B cell (primary cell): ENCODE data around the gene ULBP2. TPM values are rescaled to one million over a fixed set of nuclear protein-coding genes. Genes with fewer than 3 reads are reported as not detected.
"Not testable (repeated sequence)": the region's sequence is repeated elsewhere in the genome, so short reads cannot be mapped to it uniquely, and the experiment has no call there.

Source experiments
- ATAC-seq: fragments of 200-7000 bp; cut with Tn5 transposase; one replicate; pipeline ENCODE4 v1.10.0; 2021; ENCODE audit warnings: low read depth, mild to moderate bottlenecking, moderate number of reproducible peaks, moderate library complexity
- CTCF ChIA-PET: fragments of 350-600 bp; sonication (Branson Sonifier 250); formaldehyde crosslinking; loops from one replicate; lab custom pipeline; 2021; ENCODE audit warnings: antibody characterized with exemption, inconsistent platforms; lab: Charles Lee
- POLR2A ChIA-PET: fragments of 350-600 bp; sonication (Branson Sonifier 250); formaldehyde crosslinking; loops from one replicate; lab custom pipeline; 2021; ENCODE audit warnings: antibody characterized with exemption; lab: Charles Lee
- DNase-seq: peaks from one replicate; pipeline ENCODE4 v3.0.0; 2013
- H2AFZ ChIP-seq: 2 replicates; pipeline ENCODE4 v1.6.1; 2012; ENCODE audit warnings: mild to moderate bottlenecking, low read depth, low read length; ENCODE audit not compliant: insufficient read depth, poor library complexity, severe bottlenecking
- H3K27ac ChIP-seq, 2 donors: 1 replicate in 1 of 2; 2 replicates in 1 of 2; pipeline ENCODE4 v1.5.1; 2012 to 2013; ENCODE audit warnings: low read length in 2 of 2, mild to moderate bottlenecking in 2 of 2, moderate library complexity in 1 of 2
- H3K27me3 ChIP-seq, 4 experiments: fragments of 200-600 bp in 1 of 4; sonication (generic) in 1 of 4; replicated peaks in 1 of 4; 1 replicate in 2 of 4; 2 replicates in 2 of 4; pipeline versions ENCODE4 v1.6.1 to v1.7.0; 2013 to 2016; ENCODE audit warnings: low read length in 3 of 4, mild to moderate bottlenecking in 2 of 4, mixed read lengths in 1 of 4, moderate library complexity in 1 of 4; ENCODE audit not compliant: insufficient read depth in 4 of 4, control insufficient read depth in 3 of 4; ENCODE audit errors: control extremely low read depth in 1 of 4
- H3K36me3 ChIP-seq, 2 experiments: replicated peaks in 1 of 2; 1 replicate in 1 of 2; 2 replicates in 1 of 2; pipeline versions ENCODE4 v1.6.1 to v1.7.1; 2013; ENCODE audit warnings: low read length in 1 of 2; ENCODE audit not compliant: insufficient read depth in 2 of 2, control insufficient read depth in 1 of 2; ENCODE audit errors: control extremely low read depth in 1 of 2, extremely low read depth in 1 of 2
- H3K4me1 ChIP-seq, 2 donors: fragments of 200-600 bp in 1 of 2; sonication (generic) in 1 of 2; 1 replicate in 1 of 2; 2 replicates in 1 of 2; pipeline versions ENCODE4 v1.5.1 to v1.6.1; 2013 to 2017; ENCODE audit warnings: low read length in 2 of 2; ENCODE audit not compliant: control insufficient read depth in 2 of 2, insufficient read depth in 2 of 2
- H3K4me2 ChIP-seq: replicated peaks from 2 replicates; pipeline ENCODE3; 2012; ENCODE audit warnings: mild to moderate bottlenecking, low read depth, low read length; ENCODE audit not compliant: poor library complexity, severe bottlenecking
- H3K4me3 ChIP-seq, 5 experiments: fragments of 200-600 bp in 1 of 5; sonication (generic) in 1 of 5; 1 replicate in 3 of 5; 2 replicates in 2 of 5; pipeline versions ENCODE4 v1.5.1 to v1.7.0; 2011 to 2016; ENCODE audit warnings: low read length in 4 of 5, mild to moderate bottlenecking in 4 of 5, low read depth in 2 of 5, control low read depth in 1 of 5, moderate library complexity in 1 of 5; ENCODE audit not compliant: insufficient read depth in 1 of 5; ENCODE audit errors: control extremely low read depth in 1 of 5, extremely low read depth in 1 of 5
- H3K79me2 ChIP-seq: fragments of 200-600 bp; sonication (generic); one replicate; pipeline ENCODE4 v1.6.0; 2016; ENCODE audit warnings: low read length; ENCODE audit not compliant: control insufficient read depth, insufficient read depth
- H3K9ac ChIP-seq: fragments of 200-600 bp; sonication (generic); 2 replicates; pipeline ENCODE4 v1.6.1; 2017; ENCODE audit warnings: mild to moderate bottlenecking, low read length, moderate library complexity
- H3K9me3 ChIP-seq, 3 donors: one replicate each; pipeline versions ENCODE4 v1.6.1 to v1.7.1; 2013; ENCODE audit warnings: low read length in 2 of 3; ENCODE audit not compliant: control insufficient read depth in 2 of 3, insufficient read depth in 1 of 3; ENCODE audit errors: control extremely low read depth in 1 of 3
- H4K20me1 ChIP-seq: 2 replicates; pipeline ENCODE4 v1.6.0; 2012; ENCODE audit warnings: mild to moderate bottlenecking, low read length; ENCODE audit not compliant: insufficient read depth, control insufficient read depth, poor library complexity, severe bottlenecking
- H3K27ac Mint-ChIP-seq: one replicate; pipeline ENCODE4 v1.8.0; 2021; ENCODE audit warnings: mixed read lengths
- H3K27me3 Mint-ChIP-seq: one replicate; pipeline ENCODE4 v1.8.0; 2021; ENCODE audit warnings: mixed read lengths
- H3K4me1 Mint-ChIP-seq: one replicate; pipeline ENCODE4 v1.8.0; 2021; ENCODE audit warnings: mixed read lengths
- H3K4me3 Mint-ChIP-seq: one replicate; pipeline ENCODE4 v1.8.0; 2021; ENCODE audit warnings: mixed read lengths
- H3K9me3 Mint-ChIP-seq: one replicate; pipeline ENCODE4 v1.8.0; 2022; ENCODE audit warnings: mixed read lengths; ENCODE audit not compliant: insufficient read depth
- EZH2 ChIP-seq: IDR thresholded peaks from 2 replicates; pipeline ENCODE4 v1.6.1; 2012; ENCODE audit warnings: borderline replicate concordance, low read depth, mild to moderate bottlenecking, moderate library complexity, low read length; ENCODE audit not compliant: insufficient read depth, poor library complexity, severe bottlenecking
- WGBS: methylation state at CpG from one replicate; pipeline ENCODE4 v1.1.5; 2013; ENCODE audit warnings: missing lambda C conversion rate; ENCODE audit not compliant: insufficient coverage; 5-methylcytosine and 5-hydroxymethylcytosine counted together
- intact Hi-C: fragments of 100-400 bp; cut with micrococcal nuclease; formaldehyde crosslinking; loops from one replicate; pipeline ENCODE4 v1.10.0; 2022
- polyA plus RNA-seq: library from polyadenylated mRNA; depleted of rRNA; stranded (reverse); fragments of >200 nt; gene quantifications from 2 replicates; pipeline ENCODE4 v1.2.3, GENCODE V29; 2012
- total RNA-seq, 2 donors: library from RNA; stranded (reverse); fragments of 120-200 nt in 1 of 2; gene quantifications; 1 replicate in 1 of 2; 2 replicates in 1 of 2; pipeline versions ENCODE4 v1.2.3 to v1.2.4, GENCODE V29; 2013 to 2022
- TF ChIP-seq, protein P1 (sequence below): fragments of 200-600 bp; IDR thresholded peaks from one replicate; pipeline ENCODE4 v1.8.0; 2022; ENCODE audit warnings: antibody characterized with exemption, mild to moderate bottlenecking

Gene ULBP2
- total and polyA plus RNA-seq, 2 donors (not counting 1 experiment from before 2014, with no cell fraction given): 0.31 TPM; not detected in 1

DNA sequence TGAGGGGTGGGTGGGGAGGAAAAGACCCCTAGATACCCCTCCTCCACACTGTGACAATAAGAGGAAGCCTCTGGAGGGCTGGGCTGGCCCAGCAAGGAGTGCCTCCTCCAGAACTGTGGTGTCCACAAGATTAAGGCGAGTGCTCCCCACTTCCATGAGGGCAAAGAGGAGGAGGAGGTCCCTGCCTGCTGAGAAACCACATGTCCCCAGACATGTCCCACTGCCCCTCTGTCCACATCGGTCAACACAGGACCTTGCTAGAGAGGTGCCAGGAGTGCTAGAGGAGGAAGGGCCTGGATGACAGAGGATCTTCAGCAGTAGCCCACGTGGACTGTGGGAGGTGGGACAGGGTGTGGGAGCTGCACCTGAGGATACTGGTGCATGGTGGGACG is 22.0 kb upstream of the ULBP2 start:
- no peak overlapping the region for H3K4me2 ChIP-seq
- DNase-seq (no peak), ATAC-seq (no peak)
- no peak overlapping the region for H3K4me3 Mint-ChIP-seq
- H3K36me3 ChIP-seq: no peaks in the 10 kb centered on the region
- ChIA-PET CTCF (no interaction called here), POLR2A (no interaction called here)
- H3K4me3 ChIP-seq: no peak overlapping the region
- intact Hi-C loops: no loop called here
- no peaks in the 10 kb centered on the region for H4K20me1 ChIP-seq
- peaks cover 64% of the 10 kb centered on the region for H3K27me3 Mint-ChIP-seq
- no peak overlapping the region for H3K27ac Mint-ChIP-seq
- no peaks in the 10 kb centered on the region for H3K9me3 Mint-ChIP-seq
- 86% methylated on average over 4 of the region's 4 CpGs for WGBS
- no peak overlapping the region for H2AFZ ChIP-seq
- H3K4me1 ChIP-seq: peaks cover 15 to 16% of the 10 kb centered on the region in 2 donors
- no peak for TF ChIP-seq EZH2
- TF ChIP-seq, protein P1, sequence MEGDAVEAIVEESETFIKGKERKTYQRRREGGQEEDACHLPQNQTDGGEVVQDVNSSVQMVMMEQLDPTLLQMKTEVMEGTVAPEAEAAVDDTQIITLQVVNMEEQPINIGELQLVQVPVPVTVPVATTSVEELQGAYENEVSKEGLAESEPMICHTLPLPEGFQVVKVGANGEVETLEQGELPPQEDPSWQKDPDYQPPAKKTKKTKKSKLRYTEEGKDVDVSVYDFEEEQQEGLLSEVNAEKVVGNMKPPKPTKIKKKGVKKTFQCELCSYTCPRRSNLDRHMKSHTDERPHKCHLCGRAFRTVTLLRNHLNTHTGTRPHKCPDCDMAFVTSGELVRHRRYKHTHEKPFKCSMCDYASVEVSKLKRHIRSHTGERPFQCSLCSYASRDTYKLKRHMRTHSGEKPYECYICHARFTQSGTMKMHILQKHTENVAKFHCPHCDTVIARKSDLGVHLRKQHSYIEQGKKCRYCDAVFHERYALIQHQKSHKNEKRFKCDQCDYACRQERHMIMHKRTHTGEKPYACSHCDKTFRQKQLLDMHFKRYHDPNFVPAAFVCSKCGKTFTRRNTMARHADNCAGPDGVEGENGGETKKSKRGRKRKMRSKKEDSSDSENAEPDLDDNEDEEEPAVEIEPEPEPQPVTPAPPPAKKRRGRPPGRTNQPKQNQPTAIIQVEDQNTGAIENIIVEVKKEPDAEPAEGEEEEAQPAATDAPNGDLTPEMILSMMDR: no peak
- no peaks in the 10 kb centered on the region for H3K79me2 ChIP-seq
- H3K27me3 ChIP-seq: peaks cover 0 to 55% (median 24%) of the 10 kb centered on the region in 4 experiments
- H3K9ac ChIP-seq: no peak overlapping the region
- H3K9me3 ChIP-seq: peaks cover 0 to 21% (median 0%) of the 10 kb centered on the region in 3 donors
- H3K4me1 Mint-ChIP-seq: peaks cover 26% of the 10 kb centered on the region
- no peak overlapping the region for H3K27ac ChIP-seq

DNA sequence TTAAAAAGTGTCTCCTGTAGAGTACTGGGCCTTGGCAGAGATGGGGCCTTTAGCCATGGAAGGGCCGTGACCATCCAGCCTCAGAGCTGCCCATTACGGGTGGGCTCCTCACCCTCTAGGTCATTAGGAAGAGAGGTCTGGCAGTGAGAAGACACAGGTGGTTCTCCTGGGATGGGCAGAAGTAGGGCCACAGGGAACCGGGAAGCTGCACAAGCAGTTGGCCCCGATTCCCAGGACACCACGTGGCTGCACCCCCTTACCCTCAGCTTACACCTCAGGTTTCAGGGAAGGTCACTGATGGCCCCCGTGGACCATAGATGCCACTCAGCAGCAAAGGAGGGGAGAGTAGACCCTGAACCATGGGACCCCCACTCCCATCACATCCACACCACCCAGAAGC is 20.5 kb upstream of the ULBP2 start:
- Histone ChIP-seq H3K27ac (no peak overlapping the region), H3K4me1 (peaks cover 28 to 30% of the 10 kb centered on the region in 2 donors), H3K9ac (no peak overlapping the region), H2AFZ (no peak overlapping the region), H3K36me3 (no peaks in the 10 kb centered on the region), H4K20me1 (no peaks in the 10 kb centered on the region), H3K4me2 (no peak overlapping the region), H3K27me3 (peaks cover 0 to 67% (median 38%) of the 10 kb centered on the region in 4 experiments), H3K4me3 (no peak overlapping the region), H3K79me2 (no peaks in the 10 kb centered on the region), H3K9me3 (peaks cover 0 to 29% (median 0%) of the 10 kb centered on the region in 3 donors)
- no peak for ATAC-seq
- CTCF ChIA-PET: no interaction called here
- H3K4me3 Mint-ChIP-seq: peak overlapping the region; percentile 33
- intact Hi-C loops: no loop called here
- no peak for DNase-seq
- WGBS: 90% methylated on average over 4 of the region's 6 CpGs
- H3K9me3 Mint-ChIP-seq: no peaks in the 10 kb centered on the region
- POLR2A ChIA-PET: no interaction called here
- TF ChIP-seq EZH2: no peak
- TF ChIP-seq, protein P1: no peak
- peaks cover 73% of the 10 kb centered on the region for H3K27me3 Mint-ChIP-seq
- no peak overlapping the region for H3K27ac Mint-ChIP-seq
- peaks cover 35% of the 10 kb centered on the region for H3K4me1 Mint-ChIP-seq

DNA sequence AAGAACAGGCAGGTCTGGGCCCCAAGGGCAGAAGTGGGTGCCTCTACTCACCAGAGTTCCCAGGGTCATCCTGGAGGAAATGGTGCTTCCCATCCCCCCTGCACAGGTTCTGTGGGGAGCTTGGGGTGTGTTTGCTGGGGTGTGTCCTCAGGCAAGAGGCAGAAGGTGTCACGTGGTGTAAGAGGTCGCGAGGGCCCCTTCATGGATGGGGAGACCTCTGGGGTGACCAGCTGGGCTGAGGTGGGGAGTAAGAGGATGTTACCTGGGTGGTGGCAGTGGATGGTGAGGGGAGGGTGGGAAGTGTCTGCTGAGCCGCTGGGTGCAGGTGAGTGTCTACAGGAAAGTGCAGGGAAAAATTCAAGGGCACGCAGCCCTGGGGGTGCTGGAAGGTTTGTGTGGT is 19.7 kb upstream of the ULBP2 start:
- Mint-ChIP-seq H3K4me3 (peak overlapping the region; percentile 23), H3K4me1 (peaks cover 36% of the 10 kb centered on the region), H3K27me3 (peaks cover 77% of the 10 kb centered on the region)
- CTCF ChIA-PET: interaction anchor here (0.7 kb wide), 1 partner anchor 88 kb away, joined by 3 read pairs; no protein-coding TSS in a partner anchor
- H3K27ac Mint-ChIP-seq, DNase-seq, H4K20me1 ChIP-seq, H3K9ac ChIP-seq, H3K36me3 ChIP-seq, POLR2A ChIA-PET, H3K9me3 Mint-ChIP-seq, H3K27ac ChIP-seq, ATAC-seq, H3K79me2 ChIP-seq, H2AFZ ChIP-seq, H3K4me3 ChIP-seq: not testable (repeated sequence)
- Histone ChIP-seq H3K27me3 (peaks cover 0 to 72% (median 42%) of the 10 kb centered on the region in 4 experiments), H3K9me3 (peaks cover 0 to 32% (median 0%) of the 10 kb centered on the region in 3 donors), H3K4me2 (peak overlapping the region; percentile 95), H3K4me1 (peaks cover 29 to 32% of the 10 kb centered on the region in 2 donors)
- intact Hi-C loops: loop anchor here (2.0 kb wide), 1 partner anchor 57 kb away; the partner anchor contains the start of gene LRP11
- WGBS: 71% methylated on average over 4 of the region's 5 CpGs
